NCI-H446 treated with DMSO at 0.1 percent for 48 hours (cell line): Measurements from ENCODE around the gene LRRC4C.
"Not testable (repeated sequence)": the region's sequence is repeated elsewhere in the genome, so short reads cannot be mapped to it uniquely, and the experiment has no call there.

Experiments
- DNase-seq: peaks from one replicate; lab custom pipeline; 2025; lab: John Stamatoyannopoulos, UW

Gene LRRC4C

DNA sequence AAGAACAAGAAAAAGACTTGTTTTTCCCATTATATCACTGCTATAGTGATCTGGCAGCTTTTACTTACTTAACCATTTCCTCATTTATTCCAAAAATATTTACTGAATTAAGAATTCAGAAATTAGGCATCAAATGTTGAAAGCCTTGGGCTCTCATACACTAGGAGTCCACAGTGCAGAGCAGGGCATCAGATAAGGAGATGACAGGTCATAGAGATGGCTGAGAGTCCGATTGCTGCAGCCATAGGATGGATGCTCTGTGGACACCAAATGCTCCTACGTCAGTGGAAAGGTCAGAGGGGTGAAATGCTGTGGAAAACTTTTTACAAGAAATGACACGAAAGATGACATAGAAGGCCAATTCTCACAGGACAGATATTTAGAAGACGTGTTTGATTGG lies 771.1 kb downstream of the LRRC4C start:
- DNase-seq = no peak

GRCh38 chr11:40686765-40687164 lies 772.7 kb downstream of the LRRC4C start:
- no peak for DNase-seq

- DNase-seq = no peak
These were observed 776.4 kb downstream of the LRRC4C start for GRCh38 chr11:40683010-40683409.

DNA sequence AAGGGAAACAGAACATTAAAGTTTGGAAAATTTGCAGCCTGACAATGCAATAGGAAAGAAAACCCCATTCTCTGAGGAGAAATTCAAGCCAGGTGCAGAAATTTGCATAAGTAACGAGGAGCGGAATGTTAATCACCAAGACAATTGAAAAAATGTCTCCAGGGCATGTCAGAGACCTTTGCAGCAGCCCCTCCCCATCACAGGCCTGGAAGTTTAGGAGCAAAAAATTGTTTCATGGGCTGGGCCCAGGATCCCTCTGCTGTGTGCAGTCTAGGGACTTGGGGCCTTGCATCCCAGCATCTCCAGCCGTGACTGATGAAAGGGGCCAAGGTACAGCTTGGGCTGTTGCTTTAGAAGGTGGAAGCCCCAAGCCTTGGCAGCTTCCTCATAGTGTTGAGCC lies 780.2 kb downstream of the LRRC4C start:
- DNase-seq = no peak

DNA sequence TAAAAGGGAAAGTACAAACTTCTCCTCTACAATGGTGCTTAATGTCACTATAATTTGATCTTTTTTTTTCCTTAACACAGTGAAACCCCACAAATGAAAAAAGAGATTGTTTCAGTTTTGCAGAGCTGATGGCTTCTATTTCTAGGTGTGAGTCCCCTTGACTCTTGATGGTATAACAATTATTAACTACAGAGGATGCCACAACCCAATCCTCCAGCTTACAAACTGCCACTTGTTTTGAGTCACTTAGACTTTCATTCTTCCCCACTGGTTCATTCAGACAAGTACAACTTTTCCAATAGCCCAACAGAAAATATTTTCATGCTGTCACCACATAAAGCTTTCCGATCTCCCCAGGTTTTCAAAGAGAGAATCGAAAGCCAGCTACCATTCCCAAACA lies 812.2 kb downstream of the LRRC4C start:
- DNase-seq = no peak

DNA sequence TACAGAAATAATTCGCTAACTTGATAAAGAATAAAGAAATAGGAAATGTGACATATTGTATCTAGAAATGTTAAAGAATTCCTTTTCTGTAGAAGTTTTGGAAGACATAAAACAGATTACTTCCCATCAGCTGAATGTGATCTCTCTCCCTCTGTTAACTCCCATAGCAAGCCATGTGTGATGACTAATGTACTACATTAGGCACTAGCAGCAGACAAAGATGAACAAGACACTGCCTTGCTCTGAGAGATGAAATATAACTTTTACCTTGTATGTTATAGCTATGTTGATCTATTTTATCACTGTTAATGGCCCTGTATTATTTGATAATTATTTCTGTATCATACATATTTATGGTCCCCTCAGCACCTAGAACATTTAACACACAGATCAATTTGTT lies 817.2 kb downstream of the LRRC4C start:
- DNase-seq = no peak

GRCh38 chr11:40619654-40620053 lies 839.8 kb downstream of the LRRC4C start:
- DNase-seq = no peak

DNA sequence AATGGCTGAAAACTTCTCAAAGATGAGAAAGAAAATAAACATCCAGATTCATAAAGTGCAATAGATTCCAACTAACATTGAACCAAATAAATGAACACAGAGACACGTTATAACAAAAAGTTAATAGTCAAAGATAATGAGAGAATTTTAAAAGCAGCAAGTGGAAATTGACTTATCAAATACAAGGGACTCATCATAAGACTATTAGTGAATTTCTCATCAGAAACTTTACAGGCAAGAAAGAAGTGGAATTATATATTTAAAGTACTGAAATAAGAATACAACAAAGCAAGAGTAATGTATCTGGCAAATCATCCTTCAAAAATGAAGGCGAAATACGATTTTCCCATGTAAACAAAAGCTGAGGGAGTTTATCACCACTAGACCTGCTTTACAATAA lies 852.7 kb downstream of the LRRC4C start:
- DNase-seq = no peak

DNA sequence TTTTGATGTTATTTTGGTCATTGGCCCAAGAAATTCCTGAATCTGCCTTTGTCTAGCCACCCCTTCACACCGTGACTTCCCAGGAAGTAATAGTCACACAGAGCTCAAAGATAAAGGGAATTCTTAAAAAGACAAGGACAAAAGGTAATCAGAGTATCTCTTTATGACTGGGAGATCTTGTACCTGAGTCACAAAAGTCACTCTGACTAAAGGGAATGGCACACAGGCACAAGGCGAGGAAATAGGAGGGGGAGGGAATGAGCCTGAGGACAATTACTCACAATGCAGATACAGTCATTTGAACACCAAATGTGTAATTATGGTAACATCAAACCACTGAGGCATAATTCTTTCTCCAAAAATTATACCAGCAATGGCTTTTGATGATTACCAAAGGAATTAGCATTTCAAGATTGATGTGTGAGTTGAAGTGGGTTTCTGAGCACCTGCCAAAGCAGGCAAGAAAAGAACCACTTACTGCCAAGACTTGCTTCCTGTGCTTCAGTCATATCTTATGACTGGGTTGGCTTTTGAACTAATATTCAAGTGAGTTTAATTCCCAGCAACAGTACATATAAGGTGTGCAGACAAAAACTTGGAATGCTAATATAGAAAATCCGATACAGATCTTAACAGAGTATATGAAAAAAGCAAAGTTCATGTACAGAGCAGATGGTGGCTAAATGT lies 856.4 kb downstream of the LRRC4C start:
- DNase-seq = peak; percentile 54

- DNase-seq = peak; percentile 73
These were observed 861.8 kb downstream of the LRRC4C start for GRCh38 chr11:40597546-40598113.

GRCh38 chr11:40573254-40573891 lies 886.1 kb downstream of the LRRC4C start:
- no peak for DNase-seq

DNA sequence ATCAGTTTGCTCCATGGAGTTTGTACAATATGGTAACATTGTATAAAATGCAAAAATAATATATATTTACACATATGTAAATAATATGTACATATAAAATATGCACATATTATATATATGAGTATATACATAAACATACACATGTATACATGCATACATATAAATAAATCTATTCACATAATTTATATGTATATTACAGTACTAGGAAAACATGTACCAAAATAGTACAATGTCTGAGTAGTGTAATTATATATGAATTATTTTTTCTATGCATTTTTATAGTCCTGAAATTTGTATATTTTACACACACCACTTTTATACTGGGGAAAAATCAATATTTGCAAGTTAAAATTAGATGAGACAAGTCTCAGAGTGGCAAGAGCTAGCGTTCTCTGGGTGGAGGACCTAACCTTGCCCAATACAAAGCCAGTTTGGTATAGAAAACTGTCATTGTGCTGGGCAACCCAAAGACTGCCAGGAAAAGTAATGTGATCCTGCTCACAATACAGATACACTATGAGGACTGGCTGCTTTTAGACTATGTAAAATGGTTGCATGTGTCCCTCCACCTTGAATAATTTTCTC lies 889.4 kb downstream of the LRRC4C start:
- no peak for DNase-seq

DNA sequence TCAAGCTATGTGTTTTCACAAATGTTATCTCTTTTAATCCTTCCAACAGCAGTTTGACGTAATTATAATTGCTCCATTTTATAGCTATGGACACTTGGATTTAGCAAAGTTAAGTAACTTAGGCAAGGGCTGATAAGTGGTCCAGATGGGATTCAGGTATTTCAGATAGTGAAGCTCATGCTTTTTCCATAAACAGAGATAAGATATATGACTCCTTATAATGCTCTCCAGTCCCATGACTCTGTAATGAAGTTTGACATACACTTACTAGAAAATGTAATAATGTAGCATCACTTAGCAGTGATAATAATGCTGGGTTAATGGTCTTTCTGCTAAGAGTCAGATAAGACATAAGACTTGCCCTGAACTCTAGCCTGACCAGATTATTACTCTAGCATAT lies 892.1 kb downstream of the LRRC4C start:
- DNase-seq = no peak

DNA sequence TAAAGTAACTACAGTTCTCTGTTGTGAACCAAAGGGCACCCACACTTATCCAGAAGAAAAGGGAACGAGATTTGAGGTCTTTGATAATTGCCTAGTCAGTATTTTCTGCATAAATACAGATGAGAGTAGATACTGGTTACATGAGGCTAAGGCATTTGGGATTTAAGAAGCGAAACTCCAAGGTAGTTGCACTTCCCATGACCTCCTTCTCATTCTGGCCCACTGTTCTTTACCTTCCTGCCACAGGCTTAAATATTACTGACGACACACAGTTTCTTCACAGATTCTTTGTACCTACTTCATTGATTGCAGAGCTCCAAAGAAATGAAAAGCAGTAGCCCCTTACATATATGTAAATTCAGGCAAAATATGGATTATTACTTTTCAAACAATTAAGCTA lies 915.3 kb downstream of the LRRC4C start:
- DNase-seq = no peak

GRCh38 chr11:40542821-40543220 lies 916.6 kb downstream of the LRRC4C start:
- no peak for DNase-seq

DNA sequence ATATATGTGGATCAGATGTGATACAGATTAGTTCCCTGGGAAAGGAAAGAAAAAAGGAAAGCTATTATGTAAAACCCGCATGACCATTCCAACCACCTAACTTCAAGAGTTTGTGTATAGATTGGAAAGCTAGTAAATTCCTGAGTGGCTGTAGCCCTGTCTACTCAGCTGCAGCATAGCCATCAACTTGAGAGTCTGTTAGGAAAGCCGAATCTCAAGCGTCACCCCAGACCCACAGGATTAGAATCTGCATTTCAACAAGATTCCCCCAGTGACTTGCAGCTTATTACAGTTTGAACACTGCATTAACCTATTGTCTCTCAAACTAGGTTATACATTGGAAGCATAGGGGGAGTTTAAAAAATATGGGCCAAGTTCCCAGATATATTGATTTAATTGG lies 921.7 kb downstream of the LRRC4C start:
- no peak for DNase-seq

DNA sequence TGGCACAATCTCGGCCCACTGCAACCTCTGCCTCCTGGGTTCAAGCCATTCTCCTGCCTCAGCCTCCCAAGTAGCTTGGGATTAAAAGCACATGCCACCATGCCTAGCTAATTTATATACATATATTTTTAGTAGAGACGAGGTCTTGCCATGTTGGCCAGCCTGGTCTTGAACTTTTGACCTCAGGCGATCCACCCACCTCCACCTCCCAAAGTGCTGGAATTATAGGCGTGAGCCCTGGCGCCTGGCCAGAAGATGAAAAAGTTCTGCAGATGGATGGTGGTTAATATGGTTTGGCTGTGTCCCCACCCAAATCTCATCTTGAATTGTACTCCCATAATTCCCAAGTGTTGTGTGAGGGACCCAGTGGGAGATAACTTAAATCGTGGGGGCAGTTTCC lies 937.4 kb downstream of the LRRC4C start:
- DNase-seq = not testable (repeated sequence)

GRCh38 chr11:40517122-40517521 lies 942.3 kb downstream of the LRRC4C start:
- no peak for DNase-seq

DNA sequence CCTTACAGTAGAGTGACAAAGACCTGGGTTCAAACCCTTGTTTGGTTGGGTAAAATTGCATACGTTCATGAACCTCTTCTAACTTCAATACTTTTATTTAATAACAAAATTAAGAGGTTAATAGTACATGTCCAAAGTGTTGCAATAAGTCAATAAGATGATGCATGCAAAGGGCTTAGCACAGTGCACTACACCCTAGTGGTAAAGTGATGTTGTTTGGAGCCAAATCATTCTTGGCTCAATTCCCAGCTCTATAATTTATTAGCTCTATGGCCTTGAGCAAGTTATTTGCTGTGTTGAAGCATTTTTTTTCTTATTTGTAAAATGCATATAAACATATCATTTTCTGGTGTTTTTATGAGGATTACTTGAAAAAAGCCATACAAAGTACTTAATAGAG lies 945.3 kb downstream of the LRRC4C start:
- peak; percentile 65 for DNase-seq

GRCh38 chr11:40513281-40513680 lies 946.2 kb downstream of the LRRC4C start:
- DNase-seq = no peak

GRCh38 chr11:40508303-40508702 lies 951.1 kb downstream of the LRRC4C start:
- DNase-seq = no peak

GRCh38 chr11:40506226-40506625 lies 953.2 kb downstream of the LRRC4C start:
- no peak for DNase-seq

DNA sequence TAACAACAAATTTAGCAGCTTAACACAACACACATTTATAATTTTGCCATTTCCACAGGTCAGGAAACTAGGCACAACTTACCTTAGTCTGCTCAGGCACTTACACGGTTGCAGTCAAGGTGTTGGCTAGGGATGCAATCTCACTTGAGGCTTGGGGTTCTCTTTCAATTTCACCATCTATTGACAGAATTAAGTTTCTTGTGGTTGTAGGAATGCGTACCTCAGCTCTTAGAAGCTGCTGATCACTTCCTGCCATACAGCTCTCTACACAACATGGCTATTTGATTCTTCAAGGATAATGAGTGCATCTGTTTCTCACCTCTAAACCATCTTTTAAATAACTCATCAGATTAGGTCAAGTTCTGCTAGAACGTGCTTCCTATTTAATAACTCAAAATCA lies 968.1 kb downstream of the LRRC4C start:
- no peak for DNase-seq
